HTERT RPE-1 (cell line): ENCODE measurements around the gene GAS6.
"Not testable (repeated sequence)": the region's sequence is repeated elsewhere in the genome, so short reads cannot be mapped to it uniquely, and the experiment has no call there.

Experiments used
- in situ Hi-C: fragments of 300-500 bp; cut with MboI; formaldehyde crosslinking; loops from 4 replicates; pipeline ENCODE4 v1.14.3; 2020; ENCODE audit warnings: low sequenced_read_pairs

Gene GAS6

DNA sequence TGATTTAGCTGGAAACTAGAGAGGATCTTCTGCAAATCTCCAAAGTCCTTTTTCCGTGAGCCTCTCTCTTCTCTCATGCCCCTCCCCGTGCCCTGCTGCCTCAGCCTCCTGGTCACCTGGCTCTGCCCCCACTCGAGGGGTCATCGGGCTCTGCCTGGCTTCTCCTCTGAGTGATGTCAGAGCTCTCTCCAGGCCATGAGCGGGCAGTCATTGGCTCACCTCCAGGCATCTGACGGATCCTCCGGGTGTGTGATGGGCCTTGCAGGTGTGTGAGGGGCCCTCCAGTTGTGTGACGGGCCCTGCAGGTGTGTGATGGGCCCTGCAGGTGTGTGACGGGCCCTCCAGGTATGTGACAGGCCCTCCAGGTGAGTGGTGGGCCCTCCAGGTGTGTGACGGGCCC is 10.3 kb upstream of the GAS6 start:
- in situ Hi-C loops = no loop called here

DNA sequence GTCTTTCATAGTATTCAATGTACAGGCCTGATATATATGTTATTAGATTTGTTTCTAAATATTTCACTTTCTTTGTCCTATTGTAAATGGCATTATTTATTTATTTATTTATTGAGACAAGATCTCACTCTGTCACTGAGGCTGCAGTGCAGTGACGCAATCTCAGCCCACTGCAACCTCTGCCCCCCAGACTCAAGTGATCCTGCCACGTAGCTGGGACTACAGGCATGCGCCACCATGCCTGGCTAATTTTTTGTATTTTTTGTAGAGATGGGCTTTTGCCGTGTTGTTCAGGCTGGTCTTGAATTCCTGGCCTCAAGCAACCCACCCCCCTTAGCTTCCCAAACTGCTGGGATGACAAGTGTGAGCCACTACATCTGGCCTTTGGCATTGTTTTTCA is 5.4 kb upstream of the GAS6 start:
- in situ Hi-C loops = no loop called here

DNA sequence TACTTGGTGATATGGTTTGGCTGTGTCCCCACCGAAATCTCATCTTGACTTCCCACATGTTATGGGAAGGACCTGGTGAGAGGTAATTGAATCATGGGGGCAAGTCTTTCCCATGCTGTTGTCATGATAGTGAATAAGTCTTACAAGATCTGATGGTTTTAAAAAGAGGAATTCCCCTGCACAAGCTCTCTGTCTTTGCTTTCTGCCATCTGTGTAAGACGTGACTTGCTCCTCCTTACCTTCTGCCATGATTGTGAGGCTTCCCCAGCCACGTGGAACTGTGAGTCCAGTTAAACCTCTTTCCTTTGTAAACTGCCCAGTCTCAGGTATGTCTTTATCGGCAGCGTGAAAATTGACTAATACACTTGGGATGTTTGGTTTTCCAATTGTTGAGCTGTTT is 4.0 kb upstream of the GAS6 start:
- in situ Hi-C loops = not testable (repeated sequence)

DNA sequence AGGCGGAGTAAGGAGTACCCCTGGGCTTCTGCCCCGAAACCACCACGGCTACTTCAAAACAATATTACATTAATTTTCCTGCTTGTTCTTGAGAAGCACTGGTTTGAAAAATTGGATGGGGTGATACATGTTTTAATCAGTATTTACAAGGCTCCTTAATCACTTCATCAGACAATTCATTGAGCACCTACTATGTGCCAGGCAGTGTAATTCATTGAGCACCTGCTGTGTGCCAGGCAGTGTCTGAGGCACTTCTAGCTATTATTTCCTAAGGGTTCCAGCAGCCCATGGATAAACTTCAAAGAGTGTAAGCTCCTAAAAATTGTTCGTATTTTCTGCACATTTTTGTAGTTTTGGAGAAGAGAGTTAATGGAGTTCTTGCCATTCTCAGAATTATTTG is 1.6 kb upstream of the GAS6 start:
- in situ Hi-C loops = no loop called here

DNA sequence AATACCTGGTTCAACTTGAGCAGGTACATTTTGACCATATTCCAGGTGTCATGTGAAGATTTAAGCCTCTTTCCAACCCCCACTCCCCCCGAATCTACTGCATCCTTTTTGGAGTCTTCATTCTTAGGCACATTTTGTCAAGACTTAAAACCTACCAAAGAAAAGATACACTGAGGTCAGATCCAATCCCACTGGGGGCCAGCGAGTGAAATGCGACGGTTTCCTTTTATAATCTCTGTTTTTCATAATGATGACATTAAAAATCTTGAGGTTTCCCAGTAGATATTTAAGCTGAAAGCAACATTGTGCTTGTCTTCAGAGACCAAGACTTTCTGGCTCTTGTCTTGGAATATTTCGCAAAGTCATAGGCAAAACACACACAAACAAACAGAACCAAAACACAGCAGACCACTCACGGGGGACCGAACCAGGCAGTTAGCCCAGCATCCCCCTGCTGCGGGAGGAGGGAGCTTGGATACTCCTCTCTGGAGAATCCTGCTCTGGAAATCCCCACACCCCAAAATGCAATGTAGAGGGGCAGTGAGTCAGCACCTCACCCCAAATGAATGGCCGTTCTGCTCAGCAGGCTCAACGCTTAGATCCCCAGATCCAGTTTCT is 506 bp upstream of the GAS6 start:
- in situ Hi-C loops = no loop called here

DNA sequence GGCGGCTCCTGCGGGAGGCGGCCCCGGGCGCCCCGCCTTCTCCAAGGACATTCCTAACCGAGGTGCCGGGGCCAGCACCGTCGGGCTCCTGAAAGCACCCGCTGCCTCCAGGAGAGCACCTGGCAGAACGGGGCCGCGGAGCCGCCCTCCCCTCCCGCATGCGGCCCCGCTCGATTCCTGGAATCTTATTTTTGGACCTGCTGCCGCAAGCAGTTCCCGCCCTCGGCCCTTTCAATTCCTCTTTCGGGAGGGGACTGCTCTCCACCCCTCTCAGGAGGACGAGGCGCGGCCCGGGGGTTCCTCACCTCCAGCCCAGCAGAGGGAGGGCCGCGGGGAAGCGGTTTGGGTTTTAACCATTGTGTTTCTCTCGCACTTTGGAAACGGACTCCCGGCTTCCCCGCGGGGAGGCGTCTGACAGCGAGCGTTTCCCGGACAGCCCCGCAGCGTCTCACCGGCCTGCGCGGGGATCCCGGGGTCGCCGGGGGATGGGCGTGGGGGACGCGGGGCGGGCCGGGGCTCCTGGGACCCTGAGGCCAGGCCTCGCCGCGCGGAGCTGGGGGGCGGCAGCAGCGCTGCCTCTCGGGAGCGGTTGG is 849 bp downstream of the GAS6 start:
- in situ Hi-C loops = no loop called here

DNA sequence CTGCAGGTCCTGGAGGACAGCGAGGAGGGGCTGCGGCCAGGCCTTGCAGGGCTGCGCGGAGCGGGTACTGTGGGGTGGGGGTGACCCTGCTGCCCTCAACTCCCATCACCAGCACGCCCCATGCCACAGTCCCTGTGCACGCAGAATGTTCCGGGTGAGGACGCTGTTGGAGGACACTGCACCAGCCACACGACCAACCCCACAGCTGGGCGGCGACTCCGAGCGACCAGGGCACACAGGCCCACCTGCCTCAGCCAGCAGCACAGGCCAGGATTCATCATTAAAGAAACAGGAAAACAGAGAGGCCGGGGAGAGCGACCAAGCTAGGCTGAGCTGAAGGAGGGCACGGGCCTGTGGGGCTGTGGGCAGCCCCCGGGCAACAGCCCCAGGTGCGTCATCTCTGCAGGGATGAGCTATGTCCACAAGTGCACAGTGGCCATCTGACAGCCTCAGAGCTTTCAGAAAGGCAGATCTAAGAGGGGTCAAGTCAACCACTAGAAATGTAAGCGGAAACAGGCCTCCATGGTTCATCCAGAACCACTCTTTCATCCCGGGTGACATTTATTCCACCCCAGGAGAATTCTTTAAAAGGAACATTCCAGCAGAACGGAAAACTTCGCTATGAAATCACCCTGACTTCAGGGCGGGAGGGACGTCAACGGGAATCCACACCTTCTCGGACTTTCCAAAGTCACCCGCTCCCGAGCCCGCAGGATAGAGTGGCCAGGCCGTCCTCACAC is 1.5 kb downstream of the GAS6 start:
- in situ Hi-C loops = no loop called here

DNA sequence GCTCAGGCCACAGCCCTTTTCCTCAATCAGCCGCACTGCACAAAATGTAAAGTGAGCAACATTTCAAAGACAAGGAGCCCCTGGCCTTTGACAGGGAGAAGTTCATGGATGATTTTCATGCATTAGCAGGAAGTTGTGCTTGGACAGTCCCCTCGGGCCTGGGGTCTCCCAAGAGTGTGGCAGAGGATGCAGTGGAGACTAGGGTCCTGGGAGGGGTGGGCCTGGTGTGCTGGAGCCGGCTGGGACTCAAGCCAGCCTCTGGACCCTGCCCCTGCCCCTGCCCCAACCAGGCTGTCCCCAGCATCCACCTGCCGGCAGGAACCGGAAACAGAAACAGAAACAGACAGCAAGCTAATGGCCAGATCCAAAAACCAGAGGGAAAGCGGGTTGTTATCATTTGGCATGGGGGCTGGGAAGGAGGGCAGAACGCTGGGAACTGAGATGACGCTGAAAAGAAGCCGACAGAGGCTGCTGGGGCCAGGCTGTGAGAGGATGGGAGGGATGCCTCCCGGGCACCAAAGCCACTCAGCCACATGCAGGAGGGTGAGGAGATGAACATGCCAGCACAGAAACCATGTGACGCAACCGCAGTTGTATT is 2.3 kb downstream of the GAS6 start:
- in situ Hi-C loops = no loop called here

DNA sequence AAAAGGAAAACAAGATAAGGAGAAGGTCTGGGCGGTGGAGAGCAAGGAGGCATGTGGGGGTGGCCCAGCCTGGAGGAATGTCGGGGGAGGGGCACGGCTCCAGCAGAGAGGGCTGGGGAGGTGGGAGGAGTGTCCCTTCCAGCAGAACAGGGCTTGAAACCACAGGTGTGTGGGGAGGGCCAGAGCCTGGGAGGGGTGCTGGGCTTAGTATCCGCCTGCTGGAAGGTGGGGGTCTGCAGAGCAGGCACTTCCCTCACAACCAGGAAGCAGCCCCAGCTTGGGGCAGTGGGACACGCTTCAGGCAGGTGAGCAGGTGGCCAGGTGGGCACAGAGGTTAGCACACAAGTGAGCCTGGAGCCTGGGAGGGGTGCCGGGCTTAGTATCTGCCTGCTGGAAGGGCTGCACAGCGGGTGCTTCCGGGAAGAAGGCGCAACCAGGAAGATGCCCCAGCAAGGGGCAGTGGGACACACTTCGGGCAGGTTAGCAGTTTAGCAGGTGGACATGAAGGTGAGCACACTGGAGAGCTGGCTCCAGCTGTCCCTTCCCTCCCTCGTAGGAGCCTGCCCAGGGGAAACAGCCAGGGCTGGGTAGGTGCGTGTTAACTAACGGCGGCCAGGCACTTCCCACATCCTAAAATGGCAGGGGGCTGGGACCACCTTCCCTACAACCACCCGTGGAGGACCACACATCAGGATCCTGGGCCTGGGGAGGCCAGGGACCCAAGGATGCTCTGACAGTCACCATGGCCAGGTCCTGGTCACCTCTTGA is 3.0 kb downstream of the GAS6 start:
- in situ Hi-C loops = no loop called here

DNA sequence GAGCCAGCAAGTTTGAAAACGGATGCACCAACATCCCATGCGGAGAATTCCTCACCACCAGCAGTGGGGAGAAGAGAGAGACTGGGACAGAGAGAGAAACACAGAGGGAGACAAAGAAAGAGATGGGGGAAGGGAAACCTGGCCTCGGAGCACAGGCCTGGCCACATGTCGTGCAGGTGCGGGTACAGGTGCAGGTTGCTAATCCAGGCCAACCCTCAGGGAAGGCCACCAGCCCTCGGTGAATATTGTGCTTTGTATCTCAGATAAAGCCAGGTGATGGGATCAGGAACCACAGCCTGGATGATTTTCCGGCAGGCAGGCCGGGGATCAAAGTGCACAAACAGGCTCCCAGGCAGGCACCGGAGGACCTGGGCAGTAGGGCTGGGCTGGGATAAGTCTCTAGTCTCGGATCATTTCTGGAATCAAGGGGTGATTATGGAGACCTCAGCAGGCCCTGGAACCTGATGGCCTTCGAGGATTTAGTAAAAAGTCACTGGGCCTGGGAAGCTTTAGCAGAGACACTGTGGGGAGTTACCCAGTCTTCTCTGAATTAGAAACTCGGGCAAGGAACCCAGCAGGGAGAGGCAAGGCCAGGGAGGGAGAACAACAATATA is 3.7 kb downstream of the GAS6 start:
- in situ Hi-C loops = no loop called here

DNA sequence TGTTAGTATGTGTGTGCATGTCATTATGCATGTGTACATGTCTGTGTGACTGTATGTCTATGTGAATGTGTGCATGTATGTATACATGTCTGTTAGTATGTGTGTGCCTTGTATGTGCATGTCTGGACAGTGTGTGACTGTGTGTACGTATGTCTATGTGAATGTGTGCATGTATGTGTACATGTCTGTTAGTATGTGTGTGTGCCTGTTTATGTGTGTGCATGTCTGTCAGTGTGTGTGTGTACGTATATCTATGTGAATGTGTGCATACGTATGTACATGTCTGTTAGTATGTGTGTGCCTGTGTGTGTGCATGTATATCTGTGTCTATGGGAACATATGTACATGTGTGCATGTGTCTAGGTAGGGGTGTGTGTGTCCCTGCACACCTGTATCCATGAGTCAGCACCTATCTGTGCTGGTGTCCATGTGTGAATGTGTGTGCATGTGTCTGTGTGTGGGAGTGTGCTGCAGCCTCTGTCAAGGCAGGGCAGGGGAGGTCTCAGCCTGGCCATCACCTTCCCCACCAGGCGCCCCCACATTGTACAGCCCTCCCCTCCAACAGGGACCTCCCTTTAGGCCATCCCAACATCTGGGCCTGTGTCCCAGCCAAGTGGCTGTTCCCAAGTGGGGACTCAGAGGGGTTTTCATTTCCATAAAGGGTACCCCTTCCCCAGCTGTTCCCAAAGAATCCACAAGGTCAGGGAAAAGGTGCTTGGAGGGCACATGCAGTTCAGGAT is 4.4 kb downstream of the GAS6 start:
- in situ Hi-C loops = no loop called here

DNA sequence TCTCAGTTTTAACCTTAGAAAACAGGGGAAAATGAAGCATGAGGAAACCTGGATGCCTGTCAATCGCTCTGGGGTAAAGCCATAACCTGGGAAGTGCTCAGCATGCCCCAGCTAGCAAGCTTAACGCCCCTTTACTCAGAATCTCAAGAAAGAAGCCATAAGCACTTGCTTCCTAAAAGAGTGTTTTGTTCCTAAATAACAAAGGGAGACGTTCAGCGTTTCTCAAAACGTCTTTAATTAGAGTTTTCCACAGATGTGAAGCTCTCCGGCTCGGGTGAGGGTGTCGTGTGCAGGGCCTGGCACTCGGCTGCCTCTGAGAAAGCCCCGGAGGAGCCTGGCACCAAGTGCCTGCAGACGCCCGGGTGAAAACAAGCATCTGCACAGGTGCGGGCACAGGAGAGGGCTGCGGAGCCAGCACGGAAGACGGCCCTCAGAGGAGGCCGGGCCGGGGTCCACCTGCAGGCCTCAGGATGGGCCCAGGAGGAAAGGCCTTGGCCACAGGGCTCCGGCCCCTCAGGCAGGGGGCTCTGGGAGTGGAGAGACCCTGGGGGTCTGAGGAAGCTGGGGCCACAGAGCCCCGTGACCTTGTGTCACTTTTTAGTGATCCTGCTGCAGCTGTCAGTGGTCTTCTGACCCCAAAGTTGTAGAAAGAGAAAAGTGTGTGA is 6.2 kb downstream of the GAS6 start:
- in situ Hi-C loops = no loop called here

DNA sequence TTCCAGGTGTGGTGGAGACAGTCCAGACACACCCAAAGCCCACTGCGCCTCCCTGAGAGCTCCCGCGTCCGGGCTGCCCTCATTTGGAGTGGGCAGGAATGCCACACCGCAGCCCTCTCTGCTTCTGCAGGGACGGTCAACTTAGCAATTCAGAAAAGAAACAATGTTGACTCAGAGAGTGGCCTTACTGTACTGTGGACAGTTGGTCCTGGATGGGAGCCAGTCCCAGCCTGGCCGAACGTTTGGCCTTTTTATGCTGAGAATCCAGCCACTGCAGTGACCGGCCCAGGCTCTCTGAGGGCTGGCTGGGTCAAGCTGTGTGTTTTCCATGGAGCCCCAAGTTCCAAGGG is 7.2 kb downstream of the GAS6 start:
- in situ Hi-C loops = no loop called here

DNA sequence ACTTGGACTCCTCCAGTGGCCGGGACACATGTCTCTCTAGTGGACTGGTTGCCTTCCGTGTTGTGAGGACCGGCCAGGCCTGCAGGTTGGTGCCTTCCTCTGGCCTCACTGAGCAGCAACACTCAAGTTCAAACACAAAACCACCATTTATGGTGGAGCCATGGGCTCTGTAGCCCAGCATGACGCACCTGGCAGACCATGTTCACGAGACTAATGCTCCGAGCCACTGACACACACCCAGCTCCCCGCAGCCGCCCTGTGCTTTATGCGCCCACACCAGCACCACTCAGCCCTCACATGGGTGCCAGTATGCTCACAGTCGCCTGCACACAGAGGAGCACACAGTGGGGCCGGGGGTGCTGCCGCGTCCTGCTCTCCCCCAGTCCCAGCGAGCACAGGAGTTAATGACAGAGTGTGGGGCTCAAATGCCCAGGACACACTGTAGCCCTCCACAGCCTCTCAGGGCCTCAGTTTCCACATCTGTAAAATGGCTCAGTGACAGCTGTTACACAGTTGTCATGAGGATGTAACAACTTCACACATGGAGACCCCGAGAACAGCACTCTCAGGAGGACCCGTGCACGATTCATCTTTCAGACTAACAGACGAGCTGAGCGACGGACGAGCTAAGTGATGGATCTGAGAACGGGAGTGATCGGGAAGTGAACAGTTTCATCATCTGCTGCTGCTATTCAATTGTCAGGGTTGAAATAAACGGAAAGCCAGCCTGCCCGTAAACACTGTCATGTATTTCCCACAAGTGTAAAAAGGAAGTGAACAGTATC is 7.8 kb downstream of the GAS6 start:
- in situ Hi-C loops = no loop called here

DNA sequence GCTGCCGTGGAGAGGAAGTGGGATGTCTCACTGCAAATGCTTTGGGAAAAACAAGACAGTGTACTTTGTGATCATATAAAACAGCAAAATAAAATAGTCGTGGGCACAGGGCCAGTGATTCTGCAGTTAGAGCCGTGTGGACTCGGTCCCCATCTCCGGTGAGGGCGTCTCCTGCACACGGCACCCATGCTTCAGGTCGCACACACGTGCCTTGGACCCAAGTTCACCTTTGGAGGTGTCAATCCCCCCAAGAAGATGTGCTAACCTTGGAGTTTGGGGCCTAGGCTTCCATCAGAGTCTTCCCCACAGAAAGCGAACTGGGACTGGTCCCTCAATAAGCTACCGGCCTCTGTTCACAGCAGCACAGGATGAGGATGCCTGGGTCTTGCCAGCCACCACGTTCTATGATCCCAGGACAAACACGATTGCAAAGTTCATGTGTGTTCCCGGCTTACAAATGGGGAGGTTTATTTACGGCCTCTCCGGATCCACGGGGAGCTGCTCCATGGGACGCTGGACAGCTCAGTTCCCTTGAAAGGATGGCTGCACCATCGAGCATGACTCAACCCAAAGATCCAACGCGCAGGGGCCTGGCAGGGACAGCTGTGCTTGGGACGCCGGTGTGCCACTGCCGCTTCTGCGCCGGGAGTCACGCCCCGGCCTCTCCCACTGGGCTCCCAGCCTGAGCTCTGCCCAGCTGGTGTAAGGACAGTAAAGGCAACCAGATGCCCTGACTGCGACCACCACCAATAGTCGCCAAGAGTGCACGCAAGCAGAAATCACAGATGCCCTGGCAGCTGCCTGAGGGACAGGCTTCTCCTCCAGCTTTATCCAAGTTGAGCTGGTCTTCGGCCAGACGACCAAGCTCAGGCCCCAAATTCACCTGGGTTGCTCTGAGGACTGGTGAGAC is 8.6 kb downstream of the GAS6 start:
- in situ Hi-C loops = no loop called here

DNA sequence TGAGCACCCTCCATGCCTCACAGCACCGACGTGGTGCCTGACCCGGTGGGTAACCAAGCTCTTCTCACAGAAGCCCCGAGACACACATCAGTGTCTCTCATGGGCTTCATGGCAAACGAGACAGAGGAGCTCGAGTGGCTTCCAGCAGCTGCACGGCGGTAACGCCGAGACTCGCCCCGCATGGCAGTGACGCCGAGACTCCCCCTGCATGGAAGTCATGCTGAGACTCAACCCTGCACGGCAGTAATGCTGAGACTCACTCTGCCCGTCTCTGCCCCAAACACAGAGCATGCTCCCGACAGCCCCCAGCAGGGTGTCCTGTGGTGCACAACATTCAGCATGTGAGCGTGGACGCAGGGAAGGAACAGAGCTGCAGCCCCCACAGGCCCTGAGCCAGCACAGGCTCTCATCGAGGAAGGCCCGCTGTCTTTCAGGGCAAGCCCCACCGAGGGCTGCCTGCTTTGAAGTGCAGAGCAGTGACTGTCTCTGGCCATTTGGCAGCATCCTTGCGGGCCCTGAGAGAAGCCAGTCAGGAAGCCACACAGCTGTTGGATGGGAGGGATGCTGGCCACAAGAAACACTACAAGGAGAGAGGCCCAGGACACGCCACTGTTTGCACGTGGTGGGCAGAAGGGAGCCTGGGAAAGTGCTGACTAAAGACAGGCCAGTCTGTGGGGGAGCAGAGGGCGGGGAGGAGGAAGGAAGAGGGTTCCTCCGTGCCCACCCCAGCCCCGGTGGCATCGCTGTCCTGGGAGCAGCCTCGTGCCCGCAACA is 9.5 kb downstream of the GAS6 start:
- in situ Hi-C loops = no loop called here

DNA sequence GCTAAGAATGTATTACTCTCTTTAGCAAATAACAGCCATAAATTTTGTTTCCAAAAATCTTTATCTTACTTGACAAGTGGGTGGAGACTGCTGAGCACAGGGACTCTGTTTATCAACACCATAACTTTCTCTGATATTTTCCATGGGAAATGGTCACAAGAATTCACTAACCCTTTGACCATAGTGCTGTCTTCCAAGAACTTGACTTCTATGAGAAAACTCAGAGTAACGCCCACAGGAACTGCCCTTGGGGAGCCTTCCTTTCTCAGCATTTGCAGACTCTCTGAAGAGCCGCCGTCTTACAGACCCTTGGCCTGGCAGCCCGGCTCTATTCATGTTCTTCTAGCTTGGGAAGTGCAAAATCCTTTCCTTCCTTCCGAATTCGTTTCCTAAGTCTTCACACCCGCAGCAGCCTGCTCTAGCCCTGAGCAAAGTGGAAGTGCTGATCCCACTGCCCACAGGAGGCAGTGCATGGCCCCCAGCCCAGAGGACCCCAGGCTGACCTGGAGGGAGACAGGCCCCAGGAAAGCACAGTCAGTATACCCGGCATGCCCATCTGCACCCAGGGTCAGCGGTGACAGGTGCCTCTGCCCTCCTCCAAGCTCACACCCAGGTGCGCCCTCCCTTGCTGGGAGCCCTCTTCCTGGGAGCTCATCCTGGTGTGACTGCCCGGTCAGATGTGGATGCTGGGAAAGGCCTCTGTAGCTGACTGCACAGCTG is 10.2 kb downstream of the GAS6 start:
- in situ Hi-C loops = no loop called here
